OCI-LY7 (cell line): ENCODE measurements around the gene CARD8. TPM values are rescaled to one million over a fixed set of nuclear protein-coding genes. Genes with fewer than 3 reads are reported as not detected.

ENCODE experiments used
- BruUV-seq: library from RNA; stranded (reverse); fragments of 400-500 nt; replicated peaks from 2 replicates; lab custom pipeline; 2021; lab: Mats Ljungman, UMichigan
- CTCF ChIA-PET: fragments of 300-600 bp; sonication (Branson Sonifier 250); formaldehyde crosslinking; loops from one replicate; lab custom pipeline; 2022; ENCODE audit warnings: antibody characterized with exemption; ENCODE audit not compliant: unreplicated experiment; lab: Charles Lee
- POLR2A ChIA-PET: fragments of 300-600 bp; sonication (Branson Sonifier 250); formaldehyde crosslinking; loops from one replicate; lab custom pipeline; 2022; ENCODE audit warnings: antibody characterized with exemption; lab: Charles Lee
- DNase-seq: peaks from one replicate; pipeline ENCODE4 v3.0.0-alpha.2; 2015; ENCODE audit warnings: low spot score
- H2AFZ ChIP-seq: fragments of 200-600 bp; sonication (generic), shearing (Covaris generic); 2 replicates; pipeline ENCODE4 v1.6.1; 2014; ENCODE audit warnings: mild to moderate bottlenecking, antibody characterized with exemption, low read length, moderate library complexity
- H3K27ac ChIP-seq: fragments of 200-600 bp; sonication (generic); 2 replicates; pipeline ENCODE4 v1.5.1; 2014; ENCODE audit warnings: mixed run types, low read depth, mild to moderate bottlenecking, moderate library complexity, low read length, inconsistent platforms; ENCODE audit not compliant: poor library complexity, severe bottlenecking
- H3K36me3 ChIP-seq: fragments of 200-600 bp; sonication (generic); 2 replicates; pipeline ENCODE4 v1.6.1; 2014; ENCODE audit warnings: mild to moderate bottlenecking, antibody characterized with exemption, low read length, moderate library complexity, mixed read lengths; ENCODE audit not compliant: insufficient read depth
- H3K4me1 ChIP-seq: fragments of 200-600 bp; sonication (generic); 2 replicates; pipeline ENCODE4 v1.5.1; 2014; ENCODE audit warnings: mild to moderate bottlenecking, low read length; ENCODE audit not compliant: insufficient read depth, poor library complexity, severe bottlenecking
- H3K4me2 ChIP-seq: fragments of 200-600 bp; sonication (generic); 2 replicates; pipeline ENCODE4 v1.6.1; 2014; ENCODE audit warnings: mild to moderate bottlenecking, low read length
- H3K4me3 ChIP-seq: fragments of 200-600 bp; sonication (generic); 2 replicates; pipeline ENCODE4 v1.5.1; 2014; ENCODE audit warnings: mild to moderate bottlenecking, low read depth, low read length; ENCODE audit not compliant: poor library complexity, severe bottlenecking
- H3K79me2 ChIP-seq: fragments of 200-600 bp; sonication (generic); 2 replicates; pipeline ENCODE4 v1.6.1; 2016; ENCODE audit warnings: low read depth, mild to moderate bottlenecking, low read length, moderate library complexity, mixed read lengths; ENCODE audit not compliant: insufficient read depth
- H3K9me2 ChIP-seq: fragments of 200-600 bp; sonication (generic); 2 replicates; pipeline ENCODE4 v1.6.1; 2016; ENCODE audit warnings: mild to moderate bottlenecking, low read length, mixed read lengths; ENCODE audit not compliant: insufficient read depth
- H3K9me3 ChIP-seq: fragments of 200-600 bp; sonication (generic); 2 replicates; pipeline ENCODE4 v1.6.1; 2014; ENCODE audit warnings: mild to moderate bottlenecking, mixed run types, low read length, mixed read lengths
- H4K20me1 ChIP-seq: fragments of 200-600 bp; sonication (generic); 2 replicates; pipeline ENCODE4 v1.6.1; 2014; ENCODE audit warnings: mild to moderate bottlenecking, antibody characterized with exemption, low read length, moderate library complexity, mixed read lengths; ENCODE audit not compliant: insufficient read depth
- EZH2phosphoT487 ChIP-seq: fragments of 200-600 bp; sonication (generic); IDR thresholded peaks from 2 replicates; pipeline ENCODE4 v1.6.1; 2018; ENCODE audit warnings: low read depth, borderline replicate concordance, mild to moderate bottlenecking, mixed run types, antibody characterized with exemption, low read length, moderate library complexity, mixed read lengths
- intact Hi-C: fragments of 100-400 bp; cut with micrococcal nuclease; formaldehyde crosslinking; loops from one replicate; pipeline ENCODE4 v1.10.0; 2022; ENCODE audit not compliant: unreplicated experiment
- total RNA-seq, 2 experiments: library from RNA; depleted of rRNA in 1 of 2; stranded (reverse); fragments of >200 nt in 1 of 2; shearing (Covaris generic) in 1 of 2; gene quantifications; 2 replicates each; pipeline ENCODE4 v1.2.3, GENCODE V29; 2014 to 2022
- TF ChIP-seq, protein P1 (sequence below): fragments of 200-600 bp; sonication (generic); conservative IDR thresholded peaks from 2 replicates; pipeline ENCODE4 v1.5.1; 2014; ENCODE audit warnings: mild to moderate bottlenecking, antibody characterized with exemption, low read length, moderate library complexity, mixed read lengths

CARD8 gene
- total RNA-seq, 2 experiments from 2014 or later = 51.0 to 56.1 TPM

GRCh38 chr19:48182434-48182833 lies 73.3 kb downstream of the CARD8 start:
- Histone ChIP-seq H3K27ac (no peak overlapping the region), H3K36me3 (peaks cover 32% of the 10 kb centered on the region), H3K4me2 (no peak overlapping the region), H3K4me3 (no peak overlapping the region), H2AFZ (no peak overlapping the region), H3K79me2 (no peaks in the 10 kb centered on the region), H3K4me1 (peaks cover 40% of the 10 kb centered on the region), H3K9me3 (peaks cover 13% of the 10 kb centered on the region; the same call in 1 of the 2 replicates), H4K20me1 (no peaks in the 10 kb centered on the region), H3K9me2 (no peaks in the 10 kb centered on the region)
- BruUV-seq = no TSS peak
- POLR2A ChIA-PET = no interaction called here
- CTCF ChIA-PET = no interaction called here
- TF ChIP-seq, protein P1, sequence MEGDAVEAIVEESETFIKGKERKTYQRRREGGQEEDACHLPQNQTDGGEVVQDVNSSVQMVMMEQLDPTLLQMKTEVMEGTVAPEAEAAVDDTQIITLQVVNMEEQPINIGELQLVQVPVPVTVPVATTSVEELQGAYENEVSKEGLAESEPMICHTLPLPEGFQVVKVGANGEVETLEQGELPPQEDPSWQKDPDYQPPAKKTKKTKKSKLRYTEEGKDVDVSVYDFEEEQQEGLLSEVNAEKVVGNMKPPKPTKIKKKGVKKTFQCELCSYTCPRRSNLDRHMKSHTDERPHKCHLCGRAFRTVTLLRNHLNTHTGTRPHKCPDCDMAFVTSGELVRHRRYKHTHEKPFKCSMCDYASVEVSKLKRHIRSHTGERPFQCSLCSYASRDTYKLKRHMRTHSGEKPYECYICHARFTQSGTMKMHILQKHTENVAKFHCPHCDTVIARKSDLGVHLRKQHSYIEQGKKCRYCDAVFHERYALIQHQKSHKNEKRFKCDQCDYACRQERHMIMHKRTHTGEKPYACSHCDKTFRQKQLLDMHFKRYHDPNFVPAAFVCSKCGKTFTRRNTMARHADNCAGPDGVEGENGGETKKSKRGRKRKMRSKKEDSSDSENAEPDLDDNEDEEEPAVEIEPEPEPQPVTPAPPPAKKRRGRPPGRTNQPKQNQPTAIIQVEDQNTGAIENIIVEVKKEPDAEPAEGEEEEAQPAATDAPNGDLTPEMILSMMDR = peak; percentile 27; the same call in 1 of the 2 replicates
- no peak for TF ChIP-seq EZH2phosphoT487
- no peak for DNase-seq
- intact Hi-C loops = no loop called here

DNA sequence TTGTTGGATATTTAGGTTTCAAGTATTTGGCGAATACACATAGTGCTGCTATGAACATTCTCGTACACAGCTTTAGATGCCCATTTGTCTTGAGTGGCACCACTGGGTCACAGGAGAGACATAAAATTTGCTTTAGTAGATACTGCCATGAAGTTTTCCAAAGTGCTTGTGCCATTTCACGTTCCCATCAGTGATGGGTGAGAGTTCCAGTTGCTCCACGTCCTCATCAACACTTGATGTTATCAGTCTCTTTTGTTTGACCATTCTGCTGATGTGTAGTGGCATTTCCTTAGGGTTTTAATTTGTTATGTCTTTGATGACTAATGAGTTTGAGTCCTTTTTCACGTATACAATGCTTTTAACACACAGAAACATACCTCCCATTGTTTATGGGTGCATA lies 74.2 kb downstream of the CARD8 start:
- Histone ChIP-seq H3K27ac (no peak overlapping the region), H3K4me2 (no peak overlapping the region), H3K9me2 (no peaks in the 10 kb centered on the region), H3K79me2 (no peaks in the 10 kb centered on the region), H3K4me3 (no peak overlapping the region), H3K4me1 (peaks cover 33% of the 10 kb centered on the region), H3K9me3 (peaks cover 13% of the 10 kb centered on the region; the same call in 1 of the 2 replicates), H2AFZ (no peak overlapping the region), H4K20me1 (no peaks in the 10 kb centered on the region), H3K36me3 (peaks cover 32% of the 10 kb centered on the region)
- no peak for DNase-seq
- TF ChIP-seq, protein P1 = no peak
- TF ChIP-seq EZH2phosphoT487 = no peak
- intact Hi-C loops = no loop called here
- no TSS peak for BruUV-seq
- CTCF ChIA-PET = no interaction called here
- POLR2A ChIA-PET = no interaction called here

GRCh38 chr19:48176226-48176625 lies 79.5 kb downstream of the CARD8 start:
- Histone ChIP-seq H2AFZ (no peak overlapping the region), H3K36me3 (peaks cover 42% of the 10 kb centered on the region), H3K4me3 (no peak overlapping the region), H3K27ac (no peak overlapping the region), H3K79me2 (peaks cover 14% of the 10 kb centered on the region; the same call in 1 of the 2 replicates), H3K9me2 (no peaks in the 10 kb centered on the region), H3K4me1 (peaks cover 11% of the 10 kb centered on the region), H3K4me2 (no peak overlapping the region), H4K20me1 (no peaks in the 10 kb centered on the region), H3K9me3 (peaks cover 3% of the 10 kb centered on the region; the same call in 1 of the 2 replicates)
- no TSS peak for BruUV-seq
- intact Hi-C loops = no loop called here
- CTCF ChIA-PET = no interaction called here
- POLR2A ChIA-PET = no interaction called here
- TF ChIP-seq, protein P1 = no peak
- TF ChIP-seq EZH2phosphoT487 = no peak
- DNase-seq = no peak
